Renal pelvis (tissue), 4 donors: ENCODE results near the gene FAM222A. TPM values are rescaled to one million over a fixed set of nuclear protein-coding genes. Genes with fewer than 3 reads are reported as not detected.
A peak's percentile ranks its signal among the peaks of the same experiment; 100 is the strongest.

ENCODE experiments used
- DNase-seq: peaks from one replicate; pipeline ENCODE4 v3.0.0-alpha.2; 2013
- polyA plus RNA-seq, 3 donors: library from polyadenylated mRNA; unstranded; fragments of 120-200 nt; gene quantifications; one replicate each; pipeline ENCODE4 v1.2.1, GENCODE V29; 2013; ENCODE audit not compliant: insufficient read length in 3 of 3

Gene FAM222A
- polyA plus RNA-seq, 3 donors: 7.8 to 10.0 (median 8.3) TPM

DNA sequence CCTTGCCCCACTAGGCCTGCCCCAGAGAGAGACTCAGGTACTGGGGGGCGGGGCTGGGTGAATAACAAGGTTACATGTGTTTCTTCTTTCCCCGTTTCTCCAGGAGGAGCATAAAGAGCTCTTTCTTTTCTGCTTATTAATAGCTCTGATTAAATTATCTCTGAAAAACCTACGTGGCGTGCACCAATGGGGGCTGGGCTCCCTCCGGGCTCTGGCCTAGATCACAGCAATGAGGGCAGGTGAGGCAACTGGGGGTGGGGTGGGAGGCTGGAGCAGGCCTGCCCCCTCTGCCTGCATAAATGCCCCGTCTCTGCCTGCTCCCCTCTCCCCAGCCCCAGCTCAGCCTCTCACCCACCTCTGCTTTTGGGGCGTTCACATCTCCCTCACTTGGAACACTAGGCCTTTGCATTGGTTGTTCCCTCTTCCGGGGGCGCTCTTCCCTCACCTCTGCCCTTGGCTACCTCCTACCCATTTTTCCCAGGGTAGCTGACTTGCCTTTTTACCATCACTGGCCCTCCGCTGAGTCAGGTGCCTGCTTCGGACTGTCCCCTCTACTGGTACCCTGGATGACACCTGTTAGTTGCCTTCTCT lies 4.1 kb upstream of the FAM222A start:
- no peak for DNase-seq

DNA sequence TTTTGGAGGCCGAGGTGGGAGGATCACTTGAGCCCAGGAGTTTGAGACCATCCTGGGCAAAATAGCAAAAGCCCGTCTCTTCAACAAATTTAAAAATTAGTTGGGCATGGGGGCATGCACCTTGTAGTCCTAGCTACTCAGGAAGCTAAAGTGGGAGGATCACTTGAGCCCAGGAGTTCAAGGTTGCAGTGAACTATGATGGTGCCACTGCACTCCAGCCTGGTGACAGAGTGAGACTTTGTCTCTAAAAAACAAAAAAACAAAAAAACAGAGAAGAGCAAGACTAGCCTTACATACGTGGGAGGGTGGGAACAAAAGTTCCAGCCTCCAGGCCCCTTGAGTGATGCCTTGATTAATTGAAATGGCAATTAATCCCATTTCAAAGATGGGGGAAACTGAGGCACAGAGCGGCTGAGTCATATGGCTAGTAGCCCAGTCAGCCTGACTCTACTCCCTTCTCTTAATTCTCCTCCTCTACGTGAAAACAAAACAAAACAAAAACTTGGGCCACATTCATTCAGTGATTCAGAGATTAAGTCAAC lies 3.3 kb upstream of the FAM222A start:
- DNase-seq: no peak

DNA sequence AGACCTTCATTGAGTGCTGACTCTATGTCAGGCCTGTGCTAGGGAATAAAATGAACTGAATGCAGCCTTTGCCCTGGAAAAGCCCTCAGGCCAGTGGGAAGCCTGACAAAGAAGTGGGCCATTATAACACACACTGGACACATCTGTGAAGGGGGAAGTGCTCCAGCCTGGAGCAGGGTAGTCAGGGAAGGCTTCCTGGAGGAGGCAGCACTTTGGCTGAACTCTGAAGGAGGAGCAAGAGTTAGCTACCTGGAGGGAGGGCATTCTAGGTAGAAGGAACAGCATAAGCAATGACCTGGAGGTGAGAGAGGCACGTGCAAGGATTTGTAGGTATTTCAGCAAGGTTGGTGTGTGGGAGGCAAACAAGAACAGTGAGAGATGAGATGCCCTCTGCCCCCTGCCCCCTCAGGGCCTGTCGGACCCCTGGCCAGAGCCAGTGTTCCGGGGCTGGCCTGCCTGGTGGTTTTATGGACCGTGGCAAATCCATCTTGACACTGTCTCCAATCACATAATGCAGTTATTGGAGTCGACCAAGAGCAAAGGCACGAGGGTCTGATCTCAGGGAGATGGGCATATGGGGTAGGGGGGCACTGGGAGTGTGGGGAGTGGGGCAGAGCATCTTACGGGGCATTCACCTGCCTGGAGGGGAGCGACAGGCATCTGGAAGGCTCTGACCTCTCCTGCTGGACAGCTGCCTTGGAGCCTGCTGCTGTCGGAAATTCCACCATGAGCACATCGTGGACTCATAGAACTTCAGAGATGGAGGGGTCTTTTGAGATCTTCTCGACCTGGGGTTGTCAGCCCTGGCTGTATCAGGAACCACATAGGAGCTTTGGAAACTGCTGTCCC lies 2.7 kb upstream of the FAM222A start:
- no peak for DNase-seq

DNA sequence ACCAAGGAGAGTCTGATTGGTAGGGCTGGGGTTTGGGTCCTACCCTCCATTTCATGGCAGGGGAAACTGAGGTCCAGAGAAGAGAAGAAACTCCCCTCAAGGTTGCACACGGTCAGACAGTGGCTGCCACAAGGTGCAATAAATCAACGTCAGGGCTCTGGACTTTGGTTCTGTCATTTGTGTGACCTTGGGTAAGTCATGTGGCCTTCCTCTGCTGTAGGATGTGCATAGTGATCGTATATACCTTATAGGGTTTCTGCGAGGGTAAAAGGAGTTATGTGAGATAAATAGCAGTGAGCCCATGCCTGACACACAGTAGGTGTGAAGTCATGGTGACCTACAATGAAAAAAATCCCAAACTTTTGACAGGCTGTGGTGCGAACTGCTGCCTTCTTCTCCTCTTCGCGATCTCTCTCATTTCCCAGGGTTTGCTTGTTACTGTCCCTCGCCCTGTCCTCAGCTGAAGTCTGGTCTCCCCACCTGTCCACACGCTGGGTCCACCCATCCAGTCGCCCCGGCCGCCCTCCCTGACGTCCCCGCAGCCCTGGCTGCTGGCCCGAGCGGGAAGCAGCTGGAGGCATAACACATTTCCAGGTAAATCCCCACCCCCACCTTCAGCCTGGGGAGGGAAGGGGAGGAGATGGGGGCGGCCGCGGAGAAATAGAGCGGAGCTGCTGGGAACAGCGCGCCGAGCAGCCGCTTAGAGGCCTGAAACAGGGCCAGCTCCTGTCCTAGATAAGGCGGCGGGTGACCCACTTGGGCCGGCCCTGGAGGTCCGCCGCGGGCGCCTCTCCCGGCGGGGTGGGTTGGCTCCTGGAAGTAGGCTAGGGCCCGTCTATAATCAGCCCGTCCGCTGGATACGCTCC lies 1.8 kb upstream of the FAM222A start:
- no peak for DNase-seq

DNA sequence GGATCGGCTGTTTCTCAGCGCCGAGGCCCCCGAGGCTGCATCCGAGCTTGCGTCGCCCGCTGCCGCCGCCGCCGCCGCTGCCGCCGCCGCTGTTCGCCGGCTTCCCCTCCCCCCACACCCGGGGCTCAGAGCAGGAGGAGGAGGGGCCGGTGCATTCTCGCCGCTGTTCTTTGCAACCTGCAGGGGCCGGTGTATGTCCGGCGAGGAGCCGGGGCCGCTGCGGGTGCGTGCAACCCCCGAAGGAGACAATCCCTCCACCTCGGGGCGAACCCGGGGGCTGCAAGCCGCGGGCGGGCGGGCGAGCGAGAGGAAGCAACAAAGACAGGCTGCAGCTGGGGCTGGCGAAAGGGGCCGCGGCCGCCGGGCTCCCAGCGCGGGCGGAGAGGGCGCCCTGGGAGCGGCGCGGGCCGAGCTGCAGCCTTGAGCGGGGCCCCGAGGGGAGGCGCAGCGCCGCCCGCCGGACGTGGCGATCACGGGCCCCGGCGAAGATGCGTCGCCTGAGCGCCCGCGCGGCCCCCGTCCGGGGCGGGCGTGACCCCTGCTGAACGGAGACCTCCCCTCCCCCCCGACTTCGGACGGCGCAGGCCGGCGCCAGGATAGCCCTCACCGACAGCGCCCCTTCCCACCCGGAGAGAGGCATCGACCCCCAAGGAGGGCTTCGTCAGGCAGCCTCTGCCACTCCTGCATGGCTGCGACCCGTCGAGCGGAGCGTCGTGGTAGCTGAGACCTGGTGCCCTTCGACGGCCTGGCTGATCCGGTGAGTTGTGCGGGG lies 702 bp downstream of the FAM222A start:
- peak; percentile 76 for DNase-seq

DNA sequence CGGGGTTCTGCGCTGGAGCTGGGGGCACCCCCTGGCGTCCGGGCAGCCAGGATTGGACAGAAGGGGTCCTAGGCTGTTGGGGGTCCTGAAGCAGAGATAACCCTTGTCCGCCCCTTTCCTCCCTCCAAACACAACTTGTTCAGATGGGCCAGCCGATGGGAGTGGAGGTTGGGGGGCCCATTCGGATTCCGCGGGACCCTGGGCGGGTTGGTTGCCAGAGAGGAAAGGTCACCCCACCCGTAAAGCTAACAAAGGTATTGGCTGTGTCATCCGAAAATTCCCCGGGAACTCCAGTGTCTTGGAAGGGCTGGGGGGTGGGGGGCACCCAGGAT lies 1.3 kb downstream of the FAM222A start:
- no peak for DNase-seq

DNA sequence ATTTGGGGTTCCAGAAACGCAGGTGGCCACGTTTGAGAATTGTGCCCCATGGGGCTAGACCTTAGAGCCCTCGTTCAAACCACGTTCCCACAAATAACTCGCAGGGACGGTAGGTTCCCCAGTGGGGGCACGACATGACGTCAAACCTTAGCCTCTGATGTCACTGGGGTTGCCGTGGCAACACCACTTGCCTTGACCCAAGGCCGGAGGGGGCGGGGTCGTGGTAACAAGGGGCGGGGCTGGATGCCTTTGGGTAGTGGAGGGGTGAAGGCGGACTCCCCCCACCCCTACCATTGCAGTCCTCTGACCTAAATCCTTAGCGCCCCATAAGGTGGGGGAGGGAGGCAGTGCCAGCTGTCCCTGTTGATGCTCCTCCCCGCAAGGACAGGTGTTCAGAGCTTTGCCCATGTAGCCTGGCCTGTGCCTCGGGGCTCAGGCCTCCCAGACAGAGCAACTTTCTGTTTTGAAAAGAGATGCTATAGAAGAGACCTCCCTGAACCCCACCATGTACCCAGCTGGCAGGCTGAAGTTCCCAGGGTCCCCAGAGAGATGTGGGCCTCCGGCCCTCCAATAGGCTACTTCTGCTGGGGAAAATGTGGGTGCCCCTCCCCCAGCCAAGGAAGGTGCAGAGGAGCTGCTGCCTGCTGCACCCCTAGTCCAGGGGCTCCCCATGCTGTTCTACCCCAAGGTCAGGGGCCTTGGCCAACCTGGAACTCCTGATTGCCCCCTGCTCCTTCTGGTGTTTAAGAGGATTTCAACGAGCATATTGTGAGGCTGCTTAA lies 1.9 kb downstream of the FAM222A start:
- DNase-seq: no peak

DNA sequence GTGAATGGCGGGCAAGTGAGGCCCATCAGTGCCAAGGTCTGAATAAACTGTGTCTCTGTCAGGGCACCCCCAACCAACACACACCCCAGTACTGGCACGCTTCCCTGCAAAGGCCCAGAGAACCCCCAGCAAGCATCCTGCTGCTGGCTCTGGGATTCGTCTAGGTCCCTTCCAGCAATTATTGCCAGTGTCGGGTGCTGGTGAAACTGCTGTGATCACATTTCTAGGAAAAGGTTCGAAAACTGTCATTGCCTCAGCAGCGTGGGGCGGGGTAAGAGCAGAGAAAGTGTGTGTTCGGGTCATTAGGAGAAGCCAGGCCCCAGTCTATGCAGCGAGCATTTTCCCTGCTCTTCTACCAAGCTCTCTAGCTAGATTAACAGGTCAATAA lies 2.5 kb downstream of the FAM222A start:
- DNase-seq: no peak

DNA sequence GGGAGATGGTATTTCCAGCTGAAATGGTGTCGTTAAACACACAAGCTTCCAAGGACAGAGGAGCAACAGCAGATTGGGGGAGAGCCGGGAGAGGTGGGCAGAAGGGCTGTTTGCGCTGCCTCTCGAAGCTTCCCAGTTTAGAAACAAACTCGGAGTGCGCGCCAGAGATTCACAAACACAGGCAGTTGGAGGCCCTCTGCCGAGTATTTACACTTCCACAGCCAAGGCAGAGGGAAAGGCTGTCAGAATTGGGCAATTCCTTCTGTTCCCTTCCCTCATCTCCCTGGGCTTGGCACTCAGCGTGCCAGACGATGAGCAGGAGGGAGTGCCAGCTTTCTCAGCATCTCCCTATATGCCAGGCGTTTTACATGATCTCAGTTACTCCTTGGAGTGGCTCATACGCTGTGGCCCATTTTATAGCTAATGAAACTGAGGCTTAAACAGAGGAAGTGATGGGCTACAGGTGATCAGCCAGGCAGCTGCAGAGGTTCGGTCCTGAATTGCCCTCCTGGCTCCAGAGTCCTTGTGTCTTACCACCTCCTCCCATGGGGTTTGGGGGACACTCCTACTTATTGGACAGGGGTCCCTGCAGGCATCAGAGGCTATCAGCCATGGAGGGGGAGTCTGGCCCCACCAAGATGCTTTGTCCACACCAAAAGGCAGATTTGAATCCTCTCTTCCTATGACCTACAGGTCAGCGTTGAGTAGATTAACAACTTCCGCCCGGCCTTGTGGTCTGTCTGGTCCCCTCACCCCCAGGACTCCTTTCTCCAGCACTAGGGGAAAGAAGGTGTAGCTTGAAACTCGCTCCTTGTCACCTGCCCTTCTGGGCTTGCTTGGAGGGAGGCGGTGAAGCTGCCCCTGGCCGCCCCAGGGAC lies 3.1 kb downstream of the FAM222A start:
- no peak for DNase-seq

DNA sequence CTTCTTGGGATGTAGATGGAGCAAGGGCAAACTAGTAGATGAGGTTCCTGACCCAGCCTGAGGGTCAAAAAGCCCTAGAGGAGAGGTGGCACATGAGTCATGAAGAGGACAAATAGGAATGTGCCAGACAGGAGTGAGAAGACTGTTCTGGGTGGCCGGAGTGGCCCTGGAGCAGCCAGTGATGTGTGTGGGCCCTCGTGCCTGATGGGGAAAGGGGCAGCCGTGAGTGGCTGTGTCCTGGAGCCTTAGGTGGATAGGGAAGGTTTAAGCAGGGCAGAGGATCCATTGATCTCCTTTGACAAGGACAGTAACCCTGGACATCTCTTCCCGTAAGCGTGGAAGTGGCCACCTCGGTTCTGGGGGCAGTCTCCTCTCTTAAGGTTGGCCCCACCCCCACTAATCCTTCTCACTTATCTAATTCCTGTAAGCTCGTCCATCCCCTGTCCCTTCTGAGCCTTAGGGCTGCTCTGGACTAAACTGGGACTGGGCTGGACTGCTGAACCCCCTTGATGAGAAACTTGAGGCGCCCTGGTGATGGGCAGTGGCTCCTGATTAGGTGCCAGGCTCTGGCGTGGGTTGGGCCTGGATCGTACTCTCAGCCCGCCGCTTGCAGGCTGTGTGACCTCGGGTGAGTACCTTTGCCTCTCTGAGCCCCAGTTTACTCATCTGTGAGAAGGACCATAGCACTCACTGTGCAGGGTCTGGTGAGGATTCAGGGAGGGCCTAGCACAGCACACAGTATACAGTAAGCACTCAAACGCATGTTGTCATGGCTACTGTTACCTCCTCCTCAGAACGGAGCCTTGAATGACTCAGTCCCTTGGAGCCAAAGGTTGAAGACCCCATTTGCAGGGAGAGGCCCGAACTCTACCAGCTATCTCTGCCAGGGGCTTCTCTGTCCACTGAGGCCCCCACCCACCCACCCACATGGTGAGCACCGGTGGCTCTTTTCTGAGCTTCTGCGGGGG lies 4.0 kb downstream of the FAM222A start:
- no peak for DNase-seq

DNA sequence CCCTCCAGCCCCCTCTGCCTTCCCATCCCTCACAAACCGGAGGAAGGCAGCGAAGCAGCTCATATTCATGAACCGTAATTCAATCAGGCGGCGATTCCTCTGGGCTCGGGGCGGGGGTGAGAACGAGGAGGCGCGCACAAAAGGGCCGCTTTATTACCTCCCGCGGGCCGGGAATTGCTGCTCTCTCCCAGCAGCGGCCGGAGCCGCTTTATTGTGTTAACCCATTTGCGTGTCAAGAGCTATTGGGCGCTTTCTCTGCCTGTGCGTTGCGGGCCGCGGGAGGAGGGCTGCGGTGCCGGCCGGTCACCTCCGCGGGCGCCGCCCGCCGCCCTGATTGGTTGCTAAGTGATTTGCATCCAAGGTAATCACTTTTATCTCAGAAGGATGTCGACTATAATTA lies 4.8 kb downstream of the FAM222A start:
- no peak for DNase-seq

DNA sequence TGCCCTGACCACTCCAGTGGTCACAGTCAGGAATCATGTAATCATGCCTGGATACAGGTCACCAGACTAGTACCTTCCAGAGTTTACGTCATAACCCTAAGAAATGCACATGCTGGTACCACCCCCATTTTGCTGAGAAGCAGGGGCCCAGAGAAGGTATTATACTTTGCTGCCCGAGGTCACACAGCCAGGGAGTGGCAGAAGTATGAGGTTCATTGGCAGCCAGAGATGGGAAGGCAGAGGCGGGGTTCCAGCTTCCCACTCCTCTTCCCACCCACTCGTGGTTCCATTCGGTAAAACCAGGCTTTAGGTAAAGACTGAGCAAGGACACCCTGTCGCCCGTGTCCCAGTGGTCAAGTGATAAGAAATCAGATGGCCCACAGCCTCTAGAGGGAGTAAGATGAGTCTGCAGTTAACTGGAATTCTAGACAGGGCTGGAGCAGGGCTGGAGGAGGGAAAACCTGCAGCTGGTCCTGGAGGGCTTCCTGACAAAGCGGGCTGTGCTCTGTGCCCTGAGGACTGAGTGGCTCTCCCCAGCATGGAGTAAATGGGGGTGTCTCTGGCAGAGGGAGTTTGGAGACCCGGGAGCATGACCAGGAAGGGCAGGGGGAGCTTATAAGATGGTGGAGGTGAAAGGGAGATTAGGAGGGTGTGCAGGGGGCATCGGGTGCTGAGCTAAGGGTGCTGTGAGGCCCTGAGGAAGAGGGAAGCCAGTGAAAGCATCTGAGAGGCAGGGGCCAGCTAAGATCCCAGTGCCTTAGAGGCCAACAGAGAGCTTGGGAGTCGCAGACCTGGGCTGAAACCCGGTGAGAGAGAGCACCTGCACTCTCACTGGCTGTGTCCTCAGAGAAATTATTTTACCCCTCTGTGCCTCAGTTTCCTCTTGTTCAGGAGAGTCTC lies 5.7 kb downstream of the FAM222A start:
- DNase-seq: no peak

DNA sequence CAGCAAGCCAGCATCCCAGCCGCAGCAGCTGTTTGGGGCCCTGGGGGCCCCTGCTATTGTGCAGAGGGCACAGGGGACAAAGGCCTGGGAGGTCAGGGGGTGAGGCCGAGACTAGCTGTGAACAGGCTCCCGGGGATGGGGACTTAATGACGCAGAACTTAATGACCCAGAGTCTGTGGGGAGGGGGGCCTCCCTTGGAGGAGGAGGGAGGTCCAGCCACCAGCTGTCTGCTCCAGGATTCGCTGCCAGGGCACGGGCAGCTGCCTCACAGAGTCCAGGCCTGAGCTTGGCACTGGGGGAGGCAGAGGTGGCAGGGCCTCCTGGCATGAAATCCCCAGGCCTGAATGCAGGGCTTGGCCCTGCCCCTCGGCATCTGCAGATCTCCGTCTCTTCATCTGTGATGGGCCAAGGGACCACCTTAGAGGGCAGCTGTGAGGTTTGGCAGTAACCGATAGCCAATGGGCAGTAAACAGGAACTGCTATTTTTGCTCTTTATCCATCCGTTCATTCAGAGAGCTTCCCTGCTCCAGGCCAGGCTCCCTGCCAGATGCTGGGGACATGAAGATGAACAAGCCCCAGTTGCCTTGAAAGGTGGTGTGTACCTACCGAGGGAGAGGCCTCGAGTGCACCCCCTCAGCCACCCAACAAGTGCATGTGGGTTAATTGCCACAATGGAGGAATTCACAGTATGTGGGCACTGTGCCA lies 6.7 kb downstream of the FAM222A start:
- peak; percentile 71 for DNase-seq

DNA sequence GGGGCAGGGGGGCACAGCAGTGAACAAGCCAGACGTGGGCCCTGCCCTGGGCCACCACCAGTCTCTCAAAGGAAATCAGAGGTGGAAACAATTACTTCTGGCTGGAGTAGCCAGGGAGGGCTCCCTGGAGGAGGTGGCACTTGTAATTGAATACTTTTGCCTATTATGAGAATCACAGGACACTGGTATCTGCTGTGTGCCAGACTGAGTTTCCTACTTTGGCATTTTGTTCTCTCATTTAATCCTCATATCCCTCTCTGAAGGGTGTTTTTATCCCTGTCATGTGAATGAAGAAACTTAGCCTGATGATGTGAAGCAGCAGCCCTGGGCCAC lies 7.2 kb downstream of the FAM222A start:
- no peak for DNase-seq

DNA sequence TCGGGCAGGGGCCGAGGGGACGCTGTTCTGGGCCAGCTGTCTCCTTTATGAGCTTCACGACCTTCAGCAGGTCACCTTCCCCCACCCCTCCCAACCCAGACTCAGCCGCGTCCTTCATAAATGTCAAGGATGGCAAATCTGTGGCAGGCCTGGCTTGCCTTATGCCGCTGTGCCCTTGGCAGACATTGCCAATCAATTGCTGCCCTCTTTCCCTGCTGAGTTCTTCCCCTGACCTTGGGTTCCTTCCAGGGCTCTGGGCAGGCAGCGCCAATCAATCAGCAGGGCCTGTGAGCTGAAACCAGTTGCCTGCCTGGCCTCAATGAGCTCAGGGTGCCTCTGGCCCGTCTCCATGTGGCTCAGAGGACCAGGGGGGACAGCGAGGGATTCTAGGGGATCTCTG lies 7.7 kb downstream of the FAM222A start:
- DNase-seq: no peak

DNA sequence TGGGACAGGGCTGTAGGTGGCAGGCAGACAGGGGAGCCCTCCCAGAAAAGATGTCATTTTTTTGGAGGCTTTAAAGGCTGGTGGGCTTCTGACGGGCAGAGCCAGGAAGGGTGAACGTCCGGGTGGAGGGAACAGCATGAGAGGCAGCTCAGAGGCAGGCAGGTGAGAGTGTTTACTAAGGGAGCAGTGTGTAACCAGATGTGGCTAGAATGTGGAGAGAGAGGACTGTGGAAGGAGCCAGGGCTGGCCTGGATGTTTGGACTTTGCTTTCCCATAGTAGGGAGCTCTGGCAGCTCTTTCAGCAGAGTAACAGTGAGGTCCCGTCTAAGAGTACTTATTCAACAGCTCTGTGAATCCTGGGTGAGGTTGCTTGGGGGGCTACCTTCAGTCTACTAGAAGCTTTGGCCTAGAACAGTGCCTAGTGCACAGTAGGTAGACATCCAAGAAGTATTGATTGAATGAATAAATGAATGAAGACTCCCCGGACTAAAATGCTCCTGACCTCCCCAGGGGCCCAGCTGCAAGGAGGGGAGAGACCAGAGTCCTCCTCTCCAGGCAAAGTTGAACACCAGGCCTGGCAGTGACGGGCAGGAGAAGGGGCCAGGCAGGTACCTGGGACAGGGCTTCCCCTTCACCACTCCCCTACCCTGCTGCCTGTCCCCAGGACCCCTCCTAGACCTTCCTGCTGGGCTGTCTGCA lies 8.5 kb downstream of the FAM222A start:
- no peak for DNase-seq

DNA sequence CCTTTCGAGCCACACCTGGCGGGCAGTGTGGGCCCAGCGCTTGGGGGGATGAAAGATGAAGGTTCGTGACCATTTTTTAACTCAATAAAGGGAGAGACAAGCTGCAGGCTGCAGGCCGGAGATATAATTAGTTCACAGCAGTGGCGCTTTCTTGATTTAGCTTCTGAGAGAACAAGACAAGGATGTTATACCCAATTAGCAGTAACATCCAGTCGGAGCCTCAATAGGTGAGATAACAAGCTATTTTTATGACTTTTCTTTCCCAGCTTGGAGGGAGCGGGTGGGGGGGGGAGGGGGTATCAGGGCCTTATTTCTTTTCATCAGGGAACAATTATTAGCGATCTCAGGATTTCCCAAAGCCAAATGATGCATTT lies 9.1 kb downstream of the FAM222A start:
- no peak for DNase-seq
